Stimulated activated CD4-positive, alpha-beta T cell treated with anti-CD3 and anti-CD28 coated beads, Interleukin-2, amount 100 ng/mL, for 24 hours (primary cell): ENCODE measurements around the gene CHMP2A.
"Not testable (repeated sequence)": the region's sequence is repeated elsewhere in the genome, so short reads cannot be mapped to it uniquely, and the experiment has no call there.

Source experiments
- DNase-seq, 2 donors: peaks; one replicate each; pipeline ENCODE4 v3.0.0-alpha.2; 2020

CHMP2A gene

GRCh38 chr19:58554494-58555368 is at the start of gene CHMP2A:
CHMP2A (minus strand) TSS chr19:58555105; CDS start chr19:58554212, 893 bp downstream.
- peak; percentile 98 to 99 for DNase-seq

GRCh38 chr19:58586133-58586765 is 31.3 kb upstream of the CHMP2A start:
- DNase-seq, result no peak

- DNase-seq, result no peak
Measured at GRCh38 chr19:58585442-58586132, 30.7 kb upstream of the CHMP2A start.

GRCh38 chr19:58584498-58585441 is 29.9 kb upstream of the CHMP2A start:
- DNase-seq, result no peak

GRCh38 chr19:58582985-58583384 is 28.1 kb upstream of the CHMP2A start:
- DNase-seq, result no peak

- DNase-seq, result peak; percentile 93 to 94
Measured at GRCh38 chr19:58581227-58582141, 26.6 kb upstream of the CHMP2A start.

- no peak for DNase-seq
Measured at GRCh38 chr19:58579473-58580142, 24.7 kb upstream of the CHMP2A start.

- DNase-seq, result peak in 1 of 2 donors; percentile 49
Measured at GRCh38 chr19:58578012-58578925, 23.4 kb upstream of the CHMP2A start.

- not testable (repeated sequence) for DNase-seq
Measured at GRCh38 chr19:58577581-58577980, 22.7 kb upstream of the CHMP2A start.

- peak; percentile 79 to 83 for DNase-seq
Measured at GRCh38 chr19:58575183-58576041, 20.5 kb upstream of the CHMP2A start.

GRCh38 chr19:58573658-58574164 is 18.8 kb upstream of the CHMP2A start:
- no peak for DNase-seq

- DNase-seq, result peak; percentile 99
Measured at GRCh38 chr19:58572818-58573657, 18.1 kb upstream of the CHMP2A start, which contains the start of gene MZF1. MZF1 (minus strand) TSS chr19:58573335; CDS start chr19:58571389, 1,946 bp downstream.

- no peak for DNase-seq
Measured at GRCh38 chr19:58572026-58572817, 17.3 kb upstream of the CHMP2A start.

- DNase-seq, result no peak
Measured at GRCh38 chr19:58571575-58571947, 16.7 kb upstream of the CHMP2A start.

GRCh38 chr19:58570770-58571574 is 16.1 kb upstream of the CHMP2A start:
- no peak for DNase-seq
